Smooth muscle cell (in vitro differentiated cells): ENCODE results near the gene CDH22. TPM values are rescaled to one million over a fixed set of nuclear protein-coding genes. Genes with fewer than 3 reads are reported as not detected.

Experiments
- DNase-seq: peaks from one replicate; lab custom pipeline; 2025; ENCODE audit not compliant: unreplicated experiment; lab: John Stamatoyannopoulos, UW
- H2AFZ ChIP-seq: fragments of 200-600 bp; sonication (generic); 2 replicates; pipeline ENCODE4 v1.6.0; 2016; ENCODE audit warnings: antibody characterized with exemption, low read depth, mild to moderate bottlenecking
- H3F3A ChIP-seq: fragments of 200-600 bp; sonication (generic); 2 replicates; pipeline ENCODE4 v1.6.0; 2017; ENCODE audit warnings: antibody characterized with exemption, low read depth
- H3K27ac ChIP-seq: fragments of 200-600 bp; sonication (generic); 2 replicates; pipeline ENCODE4 v1.5.1; 2016; ENCODE audit warnings: low read depth, mild to moderate bottlenecking
- H3K27me3 ChIP-seq: fragments of 200-600 bp; sonication (generic); 2 replicates; pipeline ENCODE4 v1.6.1; 2016; ENCODE audit warnings: low read depth, mild to moderate bottlenecking
- H3K36me3 ChIP-seq: fragments of 200-600 bp; sonication (generic); 2 replicates; pipeline ENCODE4 v1.5.1; 2016; ENCODE audit warnings: low read depth
- H3K4me1 ChIP-seq: fragments of 200-600 bp; sonication (generic); 2 replicates; pipeline ENCODE4 v1.5.1; 2016; ENCODE audit warnings: low read depth
- H3K4me2 ChIP-seq: fragments of 200-600 bp; sonication (generic); 2 replicates; pipeline ENCODE4 v1.6.0; 2016; ENCODE audit warnings: mild to moderate bottlenecking
- H3K4me3 ChIP-seq: fragments of 200-600 bp; sonication (generic); 2 replicates; pipeline ENCODE4 v1.5.1; 2016; ENCODE audit warnings: mild to moderate bottlenecking
- H3K79me2 ChIP-seq: fragments of 200-600 bp; sonication (generic); 2 replicates; pipeline ENCODE4 v1.6.0; 2016; ENCODE audit warnings: low read depth, mild to moderate bottlenecking
- H3K9ac ChIP-seq: fragments of 200-600 bp; sonication (generic); 2 replicates; pipeline ENCODE4 v1.6.0; 2016; ENCODE audit warnings: low read depth
- H3K9me3 ChIP-seq: fragments of 200-600 bp; sonication (generic); replicated peaks from 2 replicates; pipeline ENCODE4 v1.5.1; 2016; ENCODE audit warnings: low read depth
- H4K20me1 ChIP-seq: fragments of 200-600 bp; sonication (generic); 2 replicates; pipeline ENCODE4 v1.6.0; 2016; ENCODE audit warnings: low read depth
- CTCF ChIP-seq: fragments of 200-600 bp; sonication (generic); IDR thresholded peaks from 2 replicates; pipeline ENCODE4 v1.5.1; 2017; ENCODE audit warnings: borderline replicate concordance, mild to moderate bottlenecking, antibody characterized with exemption; ENCODE audit not compliant: insufficient read depth, poor library complexity, severe bottlenecking
- WGBS: methylation state at CpG from one replicate; pipeline ENCODE4 v1.1.7; 2016; ENCODE audit warnings: low lambda C conversion rate; 5-methylcytosine and 5-hydroxymethylcytosine counted together
- polyA plus RNA-seq: library from polyadenylated mRNA; unstranded; fragments of >200 nt; fragmentation: Nextera tagmentation; extraction: Ambion mirVana; gene quantifications from 2 replicates; pipeline ENCODE4 v1.2.1, GENCODE V29; 2016
- total RNA-seq: library from RNA; depleted of rRNA; stranded (reverse); fragments of >200 nt; gene quantifications from 2 replicates; pipeline ENCODE4 v1.2.3, GENCODE V29; 2014

The CDH22 gene
- total and polyA plus RNA-seq, 2 experiments from 2014 or later: not detected

- Histone ChIP-seq H2AFZ (no peak overlapping the region), H3K9me3 (no peaks in the 10 kb centered on the region), H3K4me3 (no peak overlapping the region), H3K27ac (no peak overlapping the region), H4K20me1 (no peaks in the 10 kb centered on the region), H3F3A (no peaks in the 10 kb centered on the region), H3K4me1 (peaks cover 7% of the 10 kb centered on the region), H3K79me2 (no peaks in the 10 kb centered on the region), H3K36me3 (no peaks in the 10 kb centered on the region), H3K4me2 (no peak overlapping the region), H3K27me3 (peaks cover 24% of the 10 kb centered on the region), H3K9ac (no peak overlapping the region)
- DNase-seq: no peak
- TF ChIP-seq CTCF: no peak
- 80% methylated on average over 11 of the region's 11 CpGs for WGBS
These were observed 40.9 kb downstream of the CDH22 start for GRCh38 chr20:46267108-46268105.

- Histone ChIP-seq H3K4me1 (peaks cover 7% of the 10 kb centered on the region), H3K9me3 (no peaks in the 10 kb centered on the region), H3K4me3 (no peak overlapping the region), H3K9ac (no peak overlapping the region), H3K27ac (no peak overlapping the region), H3K36me3 (no peaks in the 10 kb centered on the region), H3K79me2 (no peaks in the 10 kb centered on the region), H2AFZ (no peak overlapping the region), H3K27me3 (peaks cover 21% of the 10 kb centered on the region), H4K20me1 (no peaks in the 10 kb centered on the region), H3K4me2 (no peak overlapping the region), H3F3A (no peaks in the 10 kb centered on the region)
- TF ChIP-seq CTCF: no peak
- WGBS: 82% methylated on average over 2 of the region's 2 CpGs
- no peak for DNase-seq
These were observed 42.8 kb downstream of the CDH22 start for GRCh38 chr20:46265539-46265938.

GRCh38 chr20:46264391-46265266 lies 43.7 kb downstream of the CDH22 start:
- Histone ChIP-seq H3K79me2 (no peaks in the 10 kb centered on the region), H3F3A (no peaks in the 10 kb centered on the region), H3K4me2 (no peak overlapping the region), H3K9me3 (no peaks in the 10 kb centered on the region), H3K27ac (no peak overlapping the region), H4K20me1 (no peaks in the 10 kb centered on the region), H3K27me3 (peaks cover 21% of the 10 kb centered on the region), H3K4me1 (peaks cover 7% of the 10 kb centered on the region), H3K36me3 (no peaks in the 10 kb centered on the region), H3K9ac (no peak overlapping the region), H3K4me3 (no peak overlapping the region), H2AFZ (no peak overlapping the region)
- 90% methylated on average over 26 of the region's 26 CpGs for WGBS
- no peak for TF ChIP-seq CTCF
- no peak for DNase-seq
